Omental fat pad (tissue), 4 donors: Measurements from ENCODE around the gene SLC28A2. TPM values are rescaled to one million over a fixed set of nuclear protein-coding genes. Genes with fewer than 3 reads are reported as not detected.
"Not testable (repeated sequence)": the region's sequence is repeated elsewhere in the genome, so short reads cannot be mapped to it uniquely, and the experiment has no call there.

Experiments used
- ATAC-seq: fragments of 150-250 bp; one replicate; pipeline ENCODE4 v1.9.1; 2016; ENCODE audit warnings: mild to moderate bottlenecking, moderate library complexity; ENCODE audit not compliant: low FRiP score
- DNase-seq: peaks from one replicate; pipeline ENCODE4 v3.0.0-alpha.2; 2019; ENCODE audit warnings: low spot score
- total RNA-seq, 4 donors: library from RNA; depleted of rRNA; stranded (reverse); fragments of >200 nt; gene quantifications; one replicate each; pipeline ENCODE4 v1.1.0, GENCODE V29; 2016
- TF ChIP-seq, protein P1 (sequence below), 3 donors: fragments of 450-650 bp; IDR thresholded peaks; one replicate each; pipeline ENCODE4 v1.5.1; 2016 to 2017; ENCODE audit warnings: antibody characterized with exemption in 3 of 3, mild to moderate bottlenecking in 3 of 3, moderate library complexity in 2 of 3

The SLC28A2 gene
- total RNA-seq, 4 donors from 2014 or later = not detected

GRCh38 chr15:45242289-45242688 lies 9.7 kb upstream of the SLC28A2 start:
- DNase-seq (no peak), ATAC-seq (no peak)
- TF ChIP-seq, protein P1, sequence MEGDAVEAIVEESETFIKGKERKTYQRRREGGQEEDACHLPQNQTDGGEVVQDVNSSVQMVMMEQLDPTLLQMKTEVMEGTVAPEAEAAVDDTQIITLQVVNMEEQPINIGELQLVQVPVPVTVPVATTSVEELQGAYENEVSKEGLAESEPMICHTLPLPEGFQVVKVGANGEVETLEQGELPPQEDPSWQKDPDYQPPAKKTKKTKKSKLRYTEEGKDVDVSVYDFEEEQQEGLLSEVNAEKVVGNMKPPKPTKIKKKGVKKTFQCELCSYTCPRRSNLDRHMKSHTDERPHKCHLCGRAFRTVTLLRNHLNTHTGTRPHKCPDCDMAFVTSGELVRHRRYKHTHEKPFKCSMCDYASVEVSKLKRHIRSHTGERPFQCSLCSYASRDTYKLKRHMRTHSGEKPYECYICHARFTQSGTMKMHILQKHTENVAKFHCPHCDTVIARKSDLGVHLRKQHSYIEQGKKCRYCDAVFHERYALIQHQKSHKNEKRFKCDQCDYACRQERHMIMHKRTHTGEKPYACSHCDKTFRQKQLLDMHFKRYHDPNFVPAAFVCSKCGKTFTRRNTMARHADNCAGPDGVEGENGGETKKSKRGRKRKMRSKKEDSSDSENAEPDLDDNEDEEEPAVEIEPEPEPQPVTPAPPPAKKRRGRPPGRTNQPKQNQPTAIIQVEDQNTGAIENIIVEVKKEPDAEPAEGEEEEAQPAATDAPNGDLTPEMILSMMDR (IDR thresholded peaks at IDR 0.05) = no peak

DNA sequence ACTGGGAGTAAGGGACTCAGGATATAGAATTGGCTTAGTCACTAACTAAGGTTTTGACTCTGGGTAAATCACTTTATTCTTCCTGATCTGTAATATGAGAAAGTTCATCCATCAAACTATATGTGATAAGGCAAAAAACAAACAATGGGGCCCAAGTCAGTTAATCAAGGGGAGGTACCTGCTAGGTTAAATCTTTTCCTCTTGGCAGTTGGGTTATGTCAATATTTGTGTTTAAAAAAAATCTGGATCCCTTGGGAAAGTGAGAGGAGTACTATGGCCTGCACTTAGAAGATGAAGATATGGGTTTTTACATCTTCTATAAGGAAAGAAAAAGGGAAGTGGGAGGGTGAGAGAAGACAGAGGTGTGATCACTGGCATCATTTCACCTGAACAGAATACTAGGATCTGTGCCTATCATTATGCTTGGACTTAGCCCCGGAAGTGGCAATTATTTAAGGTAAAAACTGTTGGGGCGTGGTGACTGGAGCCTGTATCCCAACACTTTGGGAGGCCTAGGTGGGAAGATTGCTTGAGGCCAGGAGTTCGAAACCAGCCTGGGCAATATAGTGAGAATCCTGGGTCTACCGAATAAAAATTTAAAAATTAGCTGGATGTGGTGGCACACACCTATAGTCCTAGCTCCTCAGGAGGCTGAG lies 2.8 kb upstream of the SLC28A2 start:
- TF ChIP-seq, protein P1 (IDR thresholded peaks at IDR 0.05) = no peak
- ATAC-seq (no peak), DNase-seq (no peak)

GRCh38 chr15:45253330-45253729 lies 1.3 kb downstream of the SLC28A2 start:
- no peak for DNase-seq
- no peak for ATAC-seq
- TF ChIP-seq, protein P1 (IDR thresholded peaks at IDR 0.05) = no peak

GRCh38 chr15:45254405-45254804 lies 2.4 kb downstream of the SLC28A2 start:
- DNase-seq (no peak), ATAC-seq (no peak)
- TF ChIP-seq, protein P1 (IDR thresholded peaks at IDR 0.05) = no peak

DNA sequence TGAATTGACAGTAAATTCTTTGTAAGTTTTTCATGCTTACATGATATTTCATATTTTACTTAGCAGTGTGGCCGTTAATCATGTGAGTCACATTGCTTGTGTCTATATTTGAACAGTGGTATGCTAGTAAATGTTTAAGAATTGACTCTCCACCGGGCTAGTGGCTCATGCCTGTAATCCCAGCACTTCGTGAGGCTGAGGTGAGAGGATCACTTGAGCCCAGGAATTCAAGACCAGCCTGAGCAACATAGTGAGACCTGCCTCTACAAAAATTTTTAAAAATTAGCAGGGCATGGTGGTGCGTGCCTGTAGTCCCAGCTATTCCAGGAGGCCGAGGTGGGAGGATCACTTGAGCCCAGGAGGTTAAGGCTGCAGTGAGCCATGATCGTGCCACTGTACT lies 2.8 kb downstream of the SLC28A2 start:
- ATAC-seq, DNase-seq: not testable (repeated sequence)

DNA sequence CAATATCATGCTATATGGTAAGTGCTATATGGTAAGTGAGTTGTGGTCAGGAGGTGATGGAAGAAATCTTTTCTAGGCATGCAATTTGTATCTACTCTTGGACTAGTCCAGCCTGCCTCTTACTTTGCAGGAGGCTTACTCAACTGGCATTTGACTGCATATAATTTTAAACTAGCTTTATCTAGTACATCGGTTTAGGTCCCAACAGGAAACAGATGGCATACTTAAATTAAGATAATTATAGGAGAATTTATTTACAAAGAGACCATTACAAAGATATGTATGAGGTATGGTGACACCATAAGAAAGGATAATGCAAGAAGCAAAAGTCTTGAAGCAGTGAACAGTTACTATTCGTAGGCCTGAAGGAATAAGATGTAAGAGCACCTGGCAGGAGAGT lies 7.8 kb downstream of the SLC28A2 start:
- DNase-seq (no peak), ATAC-seq (no peak)
- TF ChIP-seq, protein P1 (IDR thresholded peaks at IDR 0.05) = no peak

DNA sequence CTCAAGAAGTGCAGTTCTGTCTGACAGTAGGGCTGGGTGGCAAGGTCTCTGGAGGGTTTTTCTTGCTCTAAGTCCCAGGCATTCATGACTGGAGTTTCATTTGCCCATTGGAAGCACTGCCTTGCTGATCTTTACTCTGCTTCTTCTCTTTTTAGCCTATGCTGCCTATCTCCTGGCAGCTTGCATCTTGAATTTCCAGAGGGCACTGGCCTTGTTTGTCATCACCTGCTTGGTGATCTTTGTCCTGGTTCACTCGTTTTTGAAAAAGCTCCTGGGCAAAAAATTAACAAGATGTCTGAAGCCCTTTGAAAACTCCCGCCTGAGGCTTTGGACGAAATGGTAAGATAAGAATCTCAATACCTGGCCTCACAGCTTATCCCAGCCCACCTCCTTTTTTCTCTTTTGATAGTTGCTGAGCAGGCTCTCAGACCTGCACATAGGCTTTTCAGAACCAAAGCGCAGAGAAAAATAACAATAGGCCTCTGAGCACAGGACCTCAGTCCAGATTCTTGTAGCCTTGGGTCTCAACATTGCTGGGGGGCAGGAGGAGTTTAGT lies 10.9 kb downstream of the SLC28A2 start:
- no peak for ATAC-seq
- DNase-seq = no peak
- TF ChIP-seq, protein P1 (IDR thresholded peaks at IDR 0.05) = no peak
